ENCODE results near the gene UGGT1. TPM values are rescaled to one million over a fixed set of nuclear protein-coding genes. Genes with fewer than 3 reads are reported as not detected.

The UGGT1 gene
- polyA plus RNA-seq, 2 of the 4 experiments (the other 2 are of a cell fraction): 24.2 to 56.4 TPM

GRCh38 chr2:128053331-128053730 lies 37.7 kb upstream of the UGGT1 start (continued):
- no peak for TF ChIP-seq E2F6 (IDR thresholded peaks at IDR 0.05; ENCODE audit: borderline replicate concordance, low read depth)

GRCh38 chr2:128054104-128054885 lies 36.7 kb upstream of the UGGT1 start:
- H3K4me3 ChIP-seq: no peak overlapping the region
- ChIA-PET CTCF (interaction anchor here (1.7 to 4.4 kb wide), 2 partner anchors 9 to 179 kb away, joined by 5 to 34 read pairs; no protein-coding TSS in a partner anchor), POLR2A (interaction anchor here (0.6 kb wide), 1 partner anchor 8 kb away, joined by 3 read pairs; no protein-coding TSS in a partner anchor)
- no peaks in the 10 kb centered on the region for H3K4me1 ChIP-seq
- no peak overlapping the region for H3K27ac ChIP-seq
- no peak overlapping the region for H3K4me2 ChIP-seq
- WGBS (ENCODE audit: missing lambda C conversion rate): 57% methylated on average over 11 of the region's 11 CpGs
- ATAC-seq: no peak
- peaks cover 16% of the 10 kb centered on the region; the same call in 2 of the 3 replicates for H3K9me3 ChIP-seq
- FAIRE-seq: no peak
- DNase-seq (ENCODE audit: low read depth in 1 of 2, low spot score in 1 of 2): no peak
- TF ChIP-seq MAFK (IDR thresholded peaks at IDR 0.05; ENCODE audit: partially characterized antibody): no peak
- TF ChIP-seq PHF8 (IDR thresholded peaks at IDR 0.05; ENCODE audit: borderline replicate concordance, low read depth): no peak
- no peak for TF ChIP-seq NPAS2 (CRISPR knock-in tag; IDR thresholded peaks at IDR 0.05; ENCODE audit: borderline replicate concordance)
- TF ChIP-seq ZSCAN20 (CRISPR knock-in tag; IDR thresholded peaks at IDR 0.05): no peak
- TF ChIP-seq USF2 (IDR thresholded peaks at IDR 0.05): no peak
- TF ChIP-seq HOXA7 (CRISPR knock-in tag; IDR thresholded peaks at IDR 0.05): no peak
- TF ChIP-seq HOXB5 (CRISPR knock-in tag; IDR thresholded peaks at IDR 0.05): no peak
- TF ChIP-seq RCOR1 (IDR thresholded peaks at IDR 0.05; ENCODE audit: low read depth, low read length): no peak
- no peak for TF ChIP-seq E2F6 (IDR thresholded peaks at IDR 0.05; ENCODE audit: borderline replicate concordance, low read depth)
- TF ChIP-seq NFE2L2 (conservative IDR thresholded peaks at IDR 0.05; ENCODE audit: low read length): no peak
- no peak for TF ChIP-seq GATA3 (IDR thresholded peaks at IDR 0.05; ENCODE audit: borderline replicate concordance)
- no peak for TF ChIP-seq CBX2 (IDR thresholded peaks at IDR 0.05; ENCODE audit: borderline replicate concordance, low read depth)
- no peak for TF ChIP-seq CEBPB (IDR thresholded peaks at IDR 0.05)
- TF ChIP-seq HOXB13 (CRISPR knock-in tag; IDR thresholded peaks at IDR 0.05; ENCODE audit: low read depth): no peak
- TF ChIP-seq SMC3 (IDR thresholded peaks at IDR 0.05): no peak
- no peak for TF ChIP-seq ZFP36 (IDR thresholded peaks at IDR 0.05; ENCODE audit: borderline replicate concordance, partially characterized antibody)
- TF ChIP-seq POLR2A (IDR thresholded peaks at IDR 0.05; ENCODE audit: low read length): no peak
- no peak for TF ChIP-seq TFCP2L1 (CRISPR knock-in tag; IDR thresholded peaks at IDR 0.05)

- no peak for ATAC-seq
- Histone ChIP-seq H3K4me2 (no peak overlapping the region), H3K4me3 (no peak overlapping the region), H3K4me1 (no peaks in the 10 kb centered on the region), H3K27ac (no peak overlapping the region), H3K9me3 (0 out of 3 replicates have a peak, but pooled peaks cover 6% of the 10 kb centered on the region)
- 15% methylated on average over 3 of the region's 3 CpGs for WGBS (ENCODE audit: missing lambda C conversion rate)
- FAIRE-seq: no peak
- no peak for DNase-seq (ENCODE audit: low read depth in 1 of 2, low spot score in 1 of 2)
- TF ChIP-seq ZSCAN20 (CRISPR knock-in tag; IDR thresholded peaks at IDR 0.05): no peak
- no peak for TF ChIP-seq CHD4 (IDR thresholded peaks at IDR 0.05; ENCODE audit: borderline replicate concordance)
- no peak for TF ChIP-seq HMGXB4 (CRISPR knock-in tag; IDR thresholded peaks at IDR 0.05; ENCODE audit: borderline replicate concordance)
- TF ChIP-seq CBX2 (IDR thresholded peaks at IDR 0.05; ENCODE audit: borderline replicate concordance, low read depth): no peak
- no peak for TF ChIP-seq MAZ (IDR thresholded peaks at IDR 0.05; ENCODE audit: borderline replicate concordance, low read depth, low read length)
- TF ChIP-seq KDM1A (IDR thresholded peaks at IDR 0.05; ENCODE audit: low read depth): no peak
- no peak for TF ChIP-seq HOXA7 (CRISPR knock-in tag; IDR thresholded peaks at IDR 0.05)
- no peak for TF ChIP-seq GATA3 (IDR thresholded peaks at IDR 0.05; ENCODE audit: borderline replicate concordance)
- TF ChIP-seq MAX (IDR thresholded peaks at IDR 0.05): no peak
- no peak for TF ChIP-seq NPAS2 (CRISPR knock-in tag; IDR thresholded peaks at IDR 0.05; ENCODE audit: borderline replicate concordance)
- TF ChIP-seq TFCP2L1 (CRISPR knock-in tag; IDR thresholded peaks at IDR 0.05): no peak
- no peak for TF ChIP-seq ZNF302 (CRISPR knock-in tag; IDR thresholded peaks at IDR 0.05)
- no peak for TF ChIP-seq JUNB (IDR thresholded peaks at IDR 0.05)
- no peak for TF ChIP-seq RNF2 (IDR thresholded peaks at IDR 0.05; ENCODE audit: borderline replicate concordance, low read depth)
- TF ChIP-seq CTCF (IDR thresholded peaks at IDR 0.05): no peak
- TF ChIP-seq EHF (CRISPR knock-in tag; IDR thresholded peaks at IDR 0.05): no peak
- ChIA-PET CTCF (no interaction called here), POLR2A (interaction anchor here (1.2 kb wide), 1 partner anchor 34 kb away, joined by 3 read pairs; the partner anchor contains the start of gene UGGT1)
Observed at GRCh38 chr2:128057334-128057733, 33.7 kb upstream of the UGGT1 start.

All from A549 (cell line).